ENCODE results near the gene EXT2. TPM values are rescaled to one million over a fixed set of nuclear protein-coding genes. Genes with fewer than 3 reads are reported as not detected.
A peak's percentile ranks its signal among the peaks of the same experiment; 100 is the strongest.

Gene EXT2
- total RNA-seq, 1 donor from 2014 or later: 67.7 TPM

GRCh38 chr11:44236296-44236695 is 140.8 kb downstream of the EXT2 start:
- H4K20me1 ChIP-seq (ENCODE audit: insufficient read depth, low read length): no peaks in the 10 kb centered on the region
- H3K9me3 ChIP-seq (ENCODE audit: insufficient read depth, low read depth, low read length): no peaks in the 10 kb centered on the region
- H3K4me3 ChIP-seq (ENCODE audit: insufficient read depth, low read depth, low read length): no peak overlapping the region
- no peak overlapping the region for H3K4me2 ChIP-seq (ENCODE audit: low read length)
- Mint-ChIP-seq H3K9me3 (ENCODE audit: unreplicated experiment) (no peaks in the 10 kb centered on the region), H3K27ac (ENCODE audit: unreplicated experiment) (no peak overlapping the region), H3K36me3 (ENCODE audit: low read depth, unreplicated experiment) (peaks cover 4% of the 10 kb centered on the region), H3K4me1 (ENCODE audit: low read depth, unreplicated experiment) (peaks cover 1% of the 10 kb centered on the region), H3K27me3 (ENCODE audit: low read depth, unreplicated experiment) (no peaks in the 10 kb centered on the region), H3K4me3 (ENCODE audit: unreplicated experiment) (no peak overlapping the region)
- H3K27ac ChIP-seq (ENCODE audit: low read depth, low read length): no peak overlapping the region
- H3K4me1 ChIP-seq (ENCODE audit: insufficient read depth, low read length): no peaks in the 10 kb centered on the region
- no peak for FAIRE-seq
- H3K9ac ChIP-seq (ENCODE audit: low read length): no peak overlapping the region
- TF ChIP-seq, protein P1, sequence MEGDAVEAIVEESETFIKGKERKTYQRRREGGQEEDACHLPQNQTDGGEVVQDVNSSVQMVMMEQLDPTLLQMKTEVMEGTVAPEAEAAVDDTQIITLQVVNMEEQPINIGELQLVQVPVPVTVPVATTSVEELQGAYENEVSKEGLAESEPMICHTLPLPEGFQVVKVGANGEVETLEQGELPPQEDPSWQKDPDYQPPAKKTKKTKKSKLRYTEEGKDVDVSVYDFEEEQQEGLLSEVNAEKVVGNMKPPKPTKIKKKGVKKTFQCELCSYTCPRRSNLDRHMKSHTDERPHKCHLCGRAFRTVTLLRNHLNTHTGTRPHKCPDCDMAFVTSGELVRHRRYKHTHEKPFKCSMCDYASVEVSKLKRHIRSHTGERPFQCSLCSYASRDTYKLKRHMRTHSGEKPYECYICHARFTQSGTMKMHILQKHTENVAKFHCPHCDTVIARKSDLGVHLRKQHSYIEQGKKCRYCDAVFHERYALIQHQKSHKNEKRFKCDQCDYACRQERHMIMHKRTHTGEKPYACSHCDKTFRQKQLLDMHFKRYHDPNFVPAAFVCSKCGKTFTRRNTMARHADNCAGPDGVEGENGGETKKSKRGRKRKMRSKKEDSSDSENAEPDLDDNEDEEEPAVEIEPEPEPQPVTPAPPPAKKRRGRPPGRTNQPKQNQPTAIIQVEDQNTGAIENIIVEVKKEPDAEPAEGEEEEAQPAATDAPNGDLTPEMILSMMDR (IDR thresholded peaks at IDR 0.05; ENCODE audit: insufficient read depth, low read depth, low read length): no peak
- no peak for TF ChIP-seq EZH2 (IDR thresholded peaks at IDR 0.05; ENCODE audit: insufficient read depth, low read length)
- no peak for DNase-seq (ENCODE audit: low read depth)
- H3K27me3 ChIP-seq (ENCODE audit: insufficient read depth, low read length): no peaks in the 10 kb centered on the region
- H3K36me3 ChIP-seq (ENCODE audit: insufficient read depth, low read length): no peaks in the 10 kb centered on the region
- H2AFZ ChIP-seq (ENCODE audit: low read depth, low read length): no peak overlapping the region
- no peaks in the 10 kb centered on the region for H3K79me2 ChIP-seq (ENCODE audit: insufficient read depth, low read length)

DNA sequence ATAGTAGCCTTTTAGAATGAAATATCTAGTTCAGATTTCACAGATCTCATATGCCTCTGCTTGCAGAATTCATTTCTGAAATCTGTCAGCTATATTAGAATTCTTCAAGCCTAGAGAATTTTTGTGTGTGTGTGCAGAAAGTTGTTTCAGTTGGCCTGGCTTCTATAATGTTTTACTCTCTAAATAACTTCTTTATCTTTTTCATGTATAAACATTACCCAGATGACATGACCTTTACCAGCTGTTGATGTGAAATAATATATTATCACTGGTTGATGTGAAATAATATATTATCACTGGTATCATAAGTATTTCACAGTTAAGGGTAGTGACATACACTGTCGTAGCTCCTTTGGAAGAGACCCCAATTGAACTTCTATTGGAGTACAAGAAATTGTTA is 141.7 kb downstream of the EXT2 start:
- Histone ChIP-seq H3K9me3 (ENCODE audit: insufficient read depth, low read depth, low read length) (no peaks in the 10 kb centered on the region), H3K79me2 (ENCODE audit: insufficient read depth, low read length) (no peaks in the 10 kb centered on the region), H3K36me3 (ENCODE audit: insufficient read depth, low read length) (no peaks in the 10 kb centered on the region), H3K4me3 (ENCODE audit: insufficient read depth, low read depth, low read length) (no peak overlapping the region), H3K4me1 (ENCODE audit: insufficient read depth, low read length) (no peaks in the 10 kb centered on the region), H4K20me1 (ENCODE audit: insufficient read depth, low read length) (no peaks in the 10 kb centered on the region), H3K9ac (ENCODE audit: low read length) (no peak overlapping the region), H2AFZ (ENCODE audit: low read depth, low read length) (no peak overlapping the region), H3K27ac (ENCODE audit: low read depth, low read length) (no peak overlapping the region), H3K27me3 (ENCODE audit: insufficient read depth, low read length) (no peaks in the 10 kb centered on the region), H3K4me2 (ENCODE audit: low read length) (no peak overlapping the region)
- Mint-ChIP-seq H3K36me3 (ENCODE audit: low read depth, unreplicated experiment) (peaks cover 4% of the 10 kb centered on the region), H3K27ac (ENCODE audit: unreplicated experiment) (no peak overlapping the region), H3K4me3 (ENCODE audit: unreplicated experiment) (no peak overlapping the region), H3K27me3 (ENCODE audit: low read depth, unreplicated experiment) (no peaks in the 10 kb centered on the region), H3K9me3 (ENCODE audit: unreplicated experiment) (no peaks in the 10 kb centered on the region), H3K4me1 (ENCODE audit: low read depth, unreplicated experiment) (peaks cover 7% of the 10 kb centered on the region)
- no peak for TF ChIP-seq EZH2 (IDR thresholded peaks at IDR 0.05; ENCODE audit: insufficient read depth, low read length)
- TF ChIP-seq, protein P1 (IDR thresholded peaks at IDR 0.05; ENCODE audit: insufficient read depth, low read depth, low read length): no peak
- DNase-seq (ENCODE audit: low read depth): no peak
- no peak for FAIRE-seq

DNA sequence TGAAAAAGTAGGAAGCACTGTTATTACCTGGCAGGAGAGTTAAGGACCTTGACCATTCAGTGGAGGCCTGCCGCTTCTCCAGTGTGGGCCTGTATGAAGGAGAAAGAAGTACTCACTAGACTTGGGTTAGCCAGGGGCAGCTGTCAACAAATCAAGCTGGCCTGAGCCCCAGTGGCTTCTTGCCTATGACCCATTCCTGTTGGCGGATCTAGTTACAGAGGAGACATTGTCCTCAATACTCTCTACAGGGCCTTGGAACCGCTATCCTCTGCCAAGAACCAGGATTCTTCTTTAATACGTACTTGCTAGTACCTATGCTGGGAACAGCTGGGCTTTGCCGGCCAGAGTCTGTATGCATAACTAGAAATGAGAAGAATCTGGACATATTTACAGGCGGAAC is 146.4 kb downstream of the EXT2 start:
- peaks cover 40% of the 10 kb centered on the region for H3K4me1 Mint-ChIP-seq (ENCODE audit: low read depth, unreplicated experiment)
- H3K27ac Mint-ChIP-seq (ENCODE audit: unreplicated experiment): peak overlapping the region; percentile 29
- peaks cover 4% of the 10 kb centered on the region for H3K36me3 Mint-ChIP-seq (ENCODE audit: low read depth, unreplicated experiment)
- H3K9me3 ChIP-seq (ENCODE audit: insufficient read depth, low read depth, low read length): no peaks in the 10 kb centered on the region
- H2AFZ ChIP-seq (ENCODE audit: low read depth, low read length): no peak overlapping the region
- H3K4me3 ChIP-seq (ENCODE audit: insufficient read depth, low read depth, low read length): no peak overlapping the region
- no peaks in the 10 kb centered on the region for H3K27me3 ChIP-seq (ENCODE audit: insufficient read depth, low read length)
- H3K36me3 ChIP-seq (ENCODE audit: insufficient read depth, low read length): no peaks in the 10 kb centered on the region
- peaks cover 28% of the 10 kb centered on the region for H3K4me1 ChIP-seq (ENCODE audit: insufficient read depth, low read length)
- no peaks in the 10 kb centered on the region for H3K27me3 Mint-ChIP-seq (ENCODE audit: low read depth, unreplicated experiment)
- no peak overlapping the region for H3K27ac ChIP-seq (ENCODE audit: low read depth, low read length)
- no peak for DNase-seq (ENCODE audit: low read depth)
- TF ChIP-seq EZH2 (IDR thresholded peaks at IDR 0.05; ENCODE audit: insufficient read depth, low read length): no peak
- TF ChIP-seq, protein P1 (IDR thresholded peaks at IDR 0.05; ENCODE audit: insufficient read depth, low read depth, low read length): no peak
- no peaks in the 10 kb centered on the region for H3K9me3 Mint-ChIP-seq (ENCODE audit: unreplicated experiment)
- H3K9ac ChIP-seq (ENCODE audit: low read length): no peak overlapping the region
- H3K79me2 ChIP-seq (ENCODE audit: insufficient read depth, low read length): no peaks in the 10 kb centered on the region
- no peaks in the 10 kb centered on the region for H4K20me1 ChIP-seq (ENCODE audit: insufficient read depth, low read length)
- H3K4me3 Mint-ChIP-seq (ENCODE audit: unreplicated experiment): peak overlapping the region; percentile 24
- no peak for FAIRE-seq
- no peak overlapping the region for H3K4me2 ChIP-seq (ENCODE audit: low read length)

Measured in astrocyte (in vitro differentiated cells and primary cell).